ENCODE measurements around the gene TNFRSF12A. TPM values are rescaled to one million over a fixed set of nuclear protein-coding genes. Genes with fewer than 3 reads are reported as not detected.

Gene TNFRSF12A
- total and polyA plus RNA-seq, 2 of the 8 experiments (the other 6 are each of a cell fraction or from before 2014, with no cell fraction given), result 81.0 to 82.5 TPM

GRCh38 chr16:3035972-3036725, 16.0 kb downstream of the TNFRSF12A start:
- POLR2A ChIA-PET (ENCODE audit: partially characterized antibody), result interaction anchor here (0.6 to 34.8 kb wide), 10 partner anchors 10 to 520 kb away, joined by 3 to 1808 read pairs (median 5); partner anchors contain the start of genes CLDN6, CLDN9, HCFC1R1 and KREMEN2
- Histone ChIP-seq H2BK5ac (ENCODE audit: low read depth, low read length) (no peak overlapping the region), H3K9ac (replicated peaks in 1 of 4; ENCODE audit: extremely low read depth in 1 of 4, low read depth in 3 of 4, low read length in 3 of 4) (peak overlapping the region in 1 of 4 experiments; percentile 3; a peak in 2 of 7 replicates), H3K27me3 (replicated peaks in 1 of 4; ENCODE audit: control insufficient read depth in 3 of 4, extremely low read depth in 1 of 4, insufficient read depth in 3 of 4, low read length in 3 of 4) (peaks cover 0 to 11% (median 3%) of the 10 kb centered on the region in 4 experiments; a peak in 1 of 7 replicates), H4K20me1 (replicated peaks in 1 of 2; ENCODE audit: control insufficient read depth in 1 of 2, insufficient read depth in 2 of 2, low read length in 2 of 2) (peaks cover 5 to 16% of the 10 kb centered on the region in 2 experiments), H3K14ac (ENCODE audit: insufficient read length) (no peak overlapping the region), H3K27ac (ENCODE audit: low read depth, low read length) (no peak overlapping the region), H3K4me2 (ENCODE audit: insufficient read depth in 1 of 2, low read depth in 2 of 2, low read length in 2 of 2) (peak overlapping the region; percentile 78 to 85), H3K56ac (replicated peaks; ENCODE audit: insufficient read length, low read depth, low read length) (no peak overlapping the region), H3K18ac (ENCODE audit: extremely low read depth, low read length) (no peak overlapping the region; the same call in 1 of the 2 replicates), H4K5ac (ENCODE audit: insufficient read length, low read depth, low read length) (no peak overlapping the region), H2AK5ac (ENCODE audit: low read depth, low read length) (no peak overlapping the region), H4K8ac (ENCODE audit: extremely low read depth, insufficient read depth, low read length) (no peak overlapping the region; the same call in 1 of the 2 replicates), H2BK120ac (replicated peaks; ENCODE audit: low read depth, low read length) (no peak overlapping the region), H2BK12ac (ENCODE audit: low read depth, low read length) (no peak overlapping the region), H2AFZ (ENCODE audit: low read length) (no peak overlapping the region), H3K9me3 (ENCODE audit: insufficient read depth in 2 of 2, low read depth in 1 of 2, low read length in 1 of 2) (no peaks in the 10 kb centered on the region), H3K23ac (ENCODE audit: insufficient read length) (no peak overlapping the region), H2BK20ac (ENCODE audit: low read length) (no peak overlapping the region), H4K91ac (replicated peaks; ENCODE audit: insufficient read length, low read length) (no peak overlapping the region), H3K79me1 (ENCODE audit: low read depth, low read length) (0 out of 2 replicates have a peak, but pooled peaks cover 2% of the 10 kb centered on the region), H3K36me3 (ENCODE audit: control insufficient read depth in 2 of 4, insufficient read depth in 4 of 4, low read length in 3 of 4) (no peaks in the 10 kb centered on the region), H2BK15ac (ENCODE audit: low read length) (no peak overlapping the region), H3K4ac (replicated peaks; ENCODE audit: insufficient read length, low read depth, low read length) (no peak overlapping the region), H3K23me2 (ENCODE audit: low read depth, low read length) (peaks cover 3% of the 10 kb centered on the region; the same call in 1 of the 2 replicates), H3K79me2 (ENCODE audit: control insufficient read depth in 1 of 2, insufficient read depth in 2 of 2, low read length in 2 of 2) (no peaks in the 10 kb centered on the region), H3K4me3 (ENCODE audit: extremely low read depth in 1 of 4, insufficient read depth in 2 of 4, low read depth in 3 of 4, low read length in 4 of 4) (peak overlapping the region; percentile 48 to 80 (median 62)), H3K4me1 (replicated peaks in 1 of 4; ENCODE audit: control insufficient read depth in 3 of 4, insufficient read depth in 4 of 4, low read length in 3 of 4) (peaks cover 3 to 24% (median 15%) of the 10 kb centered on the region in 4 experiments)
- WGBS, 2 experiments (ENCODE audit: extremely low coverage in 1 of 2, insufficient coverage in 1 of 2, insufficient read length in 1 of 2, insufficient replicate concordance in 2 of 2, low coverage in 1 of 2, low lambda C conversion rate in 2 of 2, missing lambda C conversion rate in 1 of 2), result 4% methylated on average over 16 of the region's 40 CpGs; no CpG with 5 or more reads in 1 of the 2 experiments
- DNase-seq (ENCODE audit: low read depth in 1 of 2, low spot score in 2 of 2) (no peak), FAIRE-seq (no peak)
- CTCF ChIA-PET (ENCODE audit: partially characterized antibody), result interaction anchor here (1.4 to 23.8 kb wide), 8 partner anchors 6 to 96 kb away, joined by 4 to 639 read pairs (median 93); partner anchors contain the start of genes CLDN6, CLDN9, HCFC1R1 and THOC6
- TF ChIP-seq SIRT6 (IDR thresholded peaks at IDR 0.05; ENCODE audit: low read length), result no peak
- TF ChIP-seq KDM4A (IDR thresholded peaks at IDR 0.05; ENCODE audit: low read depth, low read length, severe bottlenecking), result peak; percentile 19
- peak; percentile 36; the same call in 1 of the 2 replicates for TF ChIP-seq RBBP5 (IDR thresholded peaks at IDR 0.05; ENCODE audit: borderline replicate concordance, low read depth, low read length)
